ENCODE measurements around the gene SSR4. TPM values are rescaled to one million over a fixed set of nuclear protein-coding genes. Genes with fewer than 3 reads are reported as not detected.
A peak's percentile ranks its signal among the peaks of the same experiment; 100 is the strongest.
"Not testable (repeated sequence)": the region's sequence is repeated elsewhere in the genome, so short reads cannot be mapped to it uniquely, and the experiment has no call there.

Gene SSR4
- total RNA-seq: 100 to 1,000 TPM; 156 to 299 (median 168) TPM
- polyA plus RNA-seq: 100 to 1,000 TPM; 400 to 496 TPM
- 64.3 reads per million, percentile 76 among the genes with 10 or more reads in this experiment for total RNA-seq

DNA sequence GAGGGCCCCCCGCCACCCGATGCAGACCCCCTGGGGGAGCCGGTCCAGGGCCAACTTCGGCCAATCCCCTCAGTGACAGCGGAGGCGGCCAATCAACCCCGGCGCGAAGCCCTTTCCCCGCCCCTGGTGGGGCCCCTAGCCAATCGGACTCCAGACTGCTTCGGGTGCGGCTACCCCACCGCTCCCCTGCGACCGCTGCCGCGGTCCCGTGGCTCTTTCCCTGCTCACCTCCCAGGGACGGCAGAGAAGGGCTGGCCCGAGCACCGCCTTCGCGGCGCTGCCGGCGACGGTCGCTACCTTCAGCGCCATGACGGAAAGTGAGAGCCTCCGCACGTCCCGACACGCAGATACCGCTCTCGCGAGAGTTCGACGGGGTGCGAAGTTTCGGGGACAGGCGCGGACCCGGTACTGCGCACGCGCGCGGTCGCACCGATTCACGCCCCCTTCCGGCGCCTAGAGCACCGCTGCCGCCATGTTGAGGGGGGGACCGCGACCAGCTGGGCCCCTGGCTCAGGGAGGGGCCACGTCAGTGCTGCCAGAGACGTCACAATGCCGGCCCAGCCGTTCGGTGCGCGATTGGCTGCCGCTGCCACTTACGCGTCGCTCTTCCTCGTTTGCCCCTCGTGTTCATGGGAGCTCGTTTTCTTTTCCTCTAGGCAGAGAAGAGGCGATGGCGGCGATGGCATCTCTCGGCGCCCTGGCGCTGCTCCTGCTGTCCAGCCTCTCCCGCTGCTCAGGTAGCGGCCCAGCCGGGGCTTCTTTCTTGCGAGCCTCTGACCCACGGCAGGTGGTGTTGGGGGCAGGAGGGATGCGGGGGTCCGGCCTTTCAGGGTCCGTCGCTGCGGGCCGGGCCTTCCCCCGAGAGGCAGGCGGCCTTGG, at the start of gene SSR4, which contains the start of gene IDH3G:
Gene SSR4, plus strand, starts transcription at position 651 of the 879 bp plus-strand sequence. Its CDS starts 20 bp downstream, at position 671.
Gene IDH3G, minus strand, starts transcription at position 358 of the 879 bp plus-strand sequence. Its CDS starts 49 bp downstream, at position 309.
- ChIA-PET CTCF (interaction anchor here (1.0 kb wide), 1 partner anchor 228 kb away, joined by 3 read pairs; no protein-coding TSS in a partner anchor), POLR2A (interaction anchor here (0.7 to 2.5 kb wide), 8 partner anchors 24 to 180 kb away, joined by 3 to 30 read pairs (median 4); partner anchors contain the start of genes ARHGAP4, BCAP31 and HCFC1)
- Mint-ChIP-seq H3K27me3 (no peaks in the 10 kb centered on the region), H3K9me3 (peaks cover 0 to 2% (median 0%) of the 10 kb centered on the region in 11 donors), H3K4me3 (peak within 1 kb of the TSS; percentile 86 to 95 (median 92)), H3K4me1 (peaks cover 0 to 39% (median 25%) of the 10 kb centered on the region in 7 donors), H3K27ac (peak within 1 kb of the TSS; percentile 86 to 95 (median 92)), H3K36me3 (peaks cover 0 to 6% (median 0%) of the 10 kb centered on the region in 5 donors)
- Histone ChIP-seq H3K9me3 (ENCODE audit: control insufficient read depth in 2 of 3, low read length in 3 of 3) (no peaks in the 10 kb centered on the region), H3K27ac (ENCODE audit: low read depth, low read length) (peak within 1 kb of the TSS; percentile 97), H3K4me1 (ENCODE audit: control insufficient read depth in 2 of 2, insufficient read depth in 2 of 2, low read length in 2 of 2) (peaks cover 8 to 12% of the 10 kb centered on the region in 2 donors), H3K36me3 (ENCODE audit: control insufficient read depth in 2 of 3, insufficient read depth in 3 of 3, low read length in 3 of 3) (peaks cover 0 to 37% (median 0%) of the 10 kb centered on the region in 3 experiments), H3K27me3 (ENCODE audit: control insufficient read depth in 2 of 2, insufficient read depth in 2 of 2, low read length in 2 of 2) (no peaks in the 10 kb centered on the region), H3K4me3 (ENCODE audit: low read length) (peak within 1 kb of the TSS; percentile 75)
- ATAC-seq: peak; percentile 97
- DNase-seq: peak; percentile 83 to 96 (median 93)
- intact Hi-C loops (cut with micrococcal nuclease): loop anchor here (1.0 to 10.0 kb wide), 13 partner anchors 23 to 753 kb away; partner anchors contain the start of genes ABCD1 (in 2 of the 2), BCAP31 (in 2 of the 2), HAUS7 (in 2 of the 2) and CCNQ (in 1 of the 2)

DNA sequence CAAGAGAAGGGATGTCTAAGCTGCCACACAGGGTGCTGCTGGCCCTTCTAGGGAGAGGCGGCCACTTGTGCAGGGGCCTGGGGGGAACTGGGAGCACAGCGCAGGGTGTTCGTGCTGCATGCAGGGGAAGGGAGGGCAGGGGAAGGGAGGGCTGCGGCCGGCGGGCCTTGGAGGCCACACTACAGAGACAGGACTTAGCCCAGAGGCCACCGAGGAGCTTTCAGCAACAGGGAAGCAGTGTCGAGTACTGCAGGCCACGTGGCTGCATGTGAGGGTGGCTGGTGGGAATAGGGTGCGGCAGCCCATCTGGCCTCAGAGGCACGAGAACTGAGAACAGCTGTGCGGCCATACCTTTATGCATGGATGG, 49.4 kb upstream of the SSR4 start:
- H3K27me3 ChIP-seq (ENCODE audit: control insufficient read depth in 2 of 2, insufficient read depth in 2 of 2, low read length in 2 of 2); ATAC-seq; H3K36me3 Mint-ChIP-seq; H3K36me3 ChIP-seq (ENCODE audit: control insufficient read depth in 2 of 3, insufficient read depth in 3 of 3, low read length in 3 of 3); H3K9me3 Mint-ChIP-seq; POLR2A ChIA-PET; H3K4me3 ChIP-seq (ENCODE audit: low read length); H3K9me3 ChIP-seq (ENCODE audit: control insufficient read depth in 2 of 3, low read length in 3 of 3); DNase-seq; CTCF ChIA-PET; intact Hi-C loops (cut with micrococcal nuclease); H3K27ac ChIP-seq (ENCODE audit: low read depth, low read length); H3K4me1 ChIP-seq (ENCODE audit: control insufficient read depth in 2 of 2, insufficient read depth in 2 of 2, low read length in 2 of 2): not testable (repeated sequence)
- peaks cover 0 to 21% (median 11%) of the 10 kb centered on the region in 7 donors for H3K4me1 Mint-ChIP-seq
- H3K27ac Mint-ChIP-seq: peak overlapping the region in 1 of 9 donors; percentile 60
- peak overlapping the region in 6 of 10 donors; percentile 25 to 73 (median 58) for H3K4me3 Mint-ChIP-seq
- H3K27me3 Mint-ChIP-seq: peaks cover 0 to 13% (median 3%) of the 10 kb centered on the region in 5 donors

- ATAC-seq: no peak
- no peaks in the 10 kb centered on the region for H3K9me3 ChIP-seq (ENCODE audit: control insufficient read depth in 2 of 3, low read length in 3 of 3)
- H3K4me1 ChIP-seq (ENCODE audit: control insufficient read depth in 2 of 2, insufficient read depth in 2 of 2, low read length in 2 of 2): no peaks in the 10 kb centered on the region
- H3K27me3 ChIP-seq (ENCODE audit: control insufficient read depth in 2 of 2, insufficient read depth in 2 of 2, low read length in 2 of 2): no peaks in the 10 kb centered on the region
- intact Hi-C loops (cut with micrococcal nuclease): no loop called here
- Mint-ChIP-seq H3K9me3 (no peaks in the 10 kb centered on the region), H3K36me3 (no peaks in the 10 kb centered on the region), H3K4me3 (no peak overlapping the region), H3K27ac (no peak overlapping the region), H3K27me3 (peaks cover 0 to 14% (median 3%) of the 10 kb centered on the region in 5 donors), H3K4me1 (peaks cover 0 to 10% (median under 1%) of the 10 kb centered on the region in 7 donors)
- CTCF ChIA-PET: no interaction called here
- POLR2A ChIA-PET: no interaction called here
- H3K27ac ChIP-seq (ENCODE audit: low read depth, low read length): no peak overlapping the region
- no peak overlapping the region for H3K4me3 ChIP-seq (ENCODE audit: low read length)
- no peak for DNase-seq
- H3K36me3 ChIP-seq (ENCODE audit: control insufficient read depth in 2 of 3, insufficient read depth in 3 of 3, low read length in 3 of 3): no peaks in the 10 kb centered on the region
Measured at GRCh38 chrX:153746359-153746758, 48.1 kb upstream of the SSR4 start.

DNA sequence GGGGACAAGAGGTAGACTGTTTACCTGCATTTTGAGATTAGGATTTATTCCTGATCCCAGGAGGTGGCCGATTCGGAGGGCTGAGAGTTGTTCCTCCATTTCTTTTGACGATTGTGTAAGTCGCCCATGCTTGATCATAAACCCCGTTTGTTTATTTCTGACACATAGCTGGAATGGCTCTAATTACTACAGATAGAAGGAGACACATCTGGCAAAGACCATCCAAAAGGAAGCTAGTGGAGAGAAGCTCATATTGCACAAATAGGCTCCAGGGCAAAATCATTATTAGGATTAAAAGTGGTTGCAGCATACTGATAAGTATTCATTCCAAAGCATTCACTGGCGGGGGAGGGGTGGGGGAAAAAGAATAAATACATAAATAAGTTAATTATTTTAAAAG, 47.5 kb upstream of the SSR4 start:
- intact Hi-C loops (cut with micrococcal nuclease); H3K36me3 ChIP-seq (ENCODE audit: control insufficient read depth in 2 of 3, insufficient read depth in 3 of 3, low read length in 3 of 3); H3K36me3 Mint-ChIP-seq; CTCF ChIA-PET; H3K27ac ChIP-seq (ENCODE audit: low read depth, low read length); H3K4me3 Mint-ChIP-seq; H3K4me1 Mint-ChIP-seq; ATAC-seq; H3K9me3 Mint-ChIP-seq; DNase-seq; H3K27me3 ChIP-seq (ENCODE audit: control insufficient read depth in 2 of 2, insufficient read depth in 2 of 2, low read length in 2 of 2); H3K4me1 ChIP-seq (ENCODE audit: control insufficient read depth in 2 of 2, insufficient read depth in 2 of 2, low read length in 2 of 2); H3K9me3 ChIP-seq (ENCODE audit: control insufficient read depth in 2 of 3, low read length in 3 of 3); H3K4me3 ChIP-seq (ENCODE audit: low read length); POLR2A ChIA-PET; H3K27ac Mint-ChIP-seq: not testable (repeated sequence)
- peaks cover 0 to 14% (median 3%) of the 10 kb centered on the region in 5 donors for H3K27me3 Mint-ChIP-seq

GRCh38 chrX:153749017-153749416, 45.5 kb upstream of the SSR4 start:
- POLR2A ChIA-PET; intact Hi-C loops (cut with micrococcal nuclease); H3K27me3 ChIP-seq (ENCODE audit: control insufficient read depth in 2 of 2, insufficient read depth in 2 of 2, low read length in 2 of 2); H3K9me3 ChIP-seq (ENCODE audit: control insufficient read depth in 2 of 3, low read length in 3 of 3); DNase-seq; H3K36me3 ChIP-seq (ENCODE audit: control insufficient read depth in 2 of 3, insufficient read depth in 3 of 3, low read length in 3 of 3); H3K4me1 ChIP-seq (ENCODE audit: control insufficient read depth in 2 of 2, insufficient read depth in 2 of 2, low read length in 2 of 2); H3K36me3 Mint-ChIP-seq; H3K9me3 Mint-ChIP-seq; H3K27ac ChIP-seq (ENCODE audit: low read depth, low read length); H3K4me3 Mint-ChIP-seq; H3K4me1 Mint-ChIP-seq; H3K27ac Mint-ChIP-seq; H3K4me3 ChIP-seq (ENCODE audit: low read length); ATAC-seq: not testable (repeated sequence)
- peaks cover 0 to 14% (median 3%) of the 10 kb centered on the region in 5 donors for H3K27me3 Mint-ChIP-seq
- CTCF ChIA-PET: interaction anchor here (1.1 kb wide), 1 partner anchor 198 kb away, joined by 5 read pairs; no protein-coding TSS in a partner anchor

DNA sequence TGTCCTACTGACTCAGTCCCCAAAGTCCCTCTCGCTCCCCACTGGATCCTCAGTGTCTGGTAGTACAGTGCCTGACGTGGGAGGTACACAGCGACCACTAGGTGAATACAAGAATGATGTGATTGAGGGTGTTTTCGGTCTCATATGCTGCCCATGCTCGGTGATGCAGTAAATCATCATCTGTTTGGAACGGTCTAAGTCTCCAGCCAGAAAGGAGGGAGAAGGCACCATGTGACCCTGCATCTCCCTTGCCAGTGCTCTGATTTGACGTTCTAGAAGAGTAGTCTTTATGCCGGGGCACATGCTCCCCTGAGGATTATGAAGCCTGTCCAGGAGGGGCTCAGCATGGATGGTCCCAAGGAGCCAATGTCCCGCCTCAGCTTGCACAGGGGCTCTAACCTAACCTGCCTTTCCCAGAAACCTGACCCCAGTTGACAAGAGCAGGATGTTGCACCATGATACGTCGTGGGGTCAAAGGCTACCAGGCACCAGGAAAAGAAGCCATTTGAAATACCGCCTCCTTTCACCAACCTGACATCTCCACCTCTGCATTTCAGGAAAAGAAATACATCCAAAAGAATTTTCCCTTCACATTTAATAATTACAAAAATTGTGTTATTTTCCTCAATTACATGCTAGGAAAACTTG, 44.2 kb upstream of the SSR4 start:
- Mint-ChIP-seq H3K4me1 (no peaks in the 10 kb centered on the region), H3K27me3 (peaks cover 0 to 14% (median 3%) of the 10 kb centered on the region in 5 donors), H3K27ac (no peak overlapping the region), H3K36me3 (no peaks in the 10 kb centered on the region), H3K4me3 (no peak overlapping the region), H3K9me3 (no peaks in the 10 kb centered on the region)
- ChIA-PET POLR2A (no interaction called here), CTCF (no interaction called here)
- H3K36me3 ChIP-seq (ENCODE audit: control insufficient read depth in 2 of 3, insufficient read depth in 3 of 3, low read length in 3 of 3): no peaks in the 10 kb centered on the region
- DNase-seq: no peak
- no peak for ATAC-seq
- no peak overlapping the region for H3K27ac ChIP-seq (ENCODE audit: low read depth, low read length)
- no peak overlapping the region for H3K4me3 ChIP-seq (ENCODE audit: low read length)
- no peaks in the 10 kb centered on the region for H3K4me1 ChIP-seq (ENCODE audit: control insufficient read depth in 2 of 2, insufficient read depth in 2 of 2, low read length in 2 of 2)
- no peaks in the 10 kb centered on the region for H3K9me3 ChIP-seq (ENCODE audit: control insufficient read depth in 2 of 3, low read length in 3 of 3)
- H3K27me3 ChIP-seq (ENCODE audit: control insufficient read depth in 2 of 2, insufficient read depth in 2 of 2, low read length in 2 of 2): no peaks in the 10 kb centered on the region
- intact Hi-C loops (cut with micrococcal nuclease): no loop called here

Data from naive thymus-derived CD4-positive, alpha-beta T cell (primary cell).